Nephron (organoid): ENCODE results near the gene TRIOBP.

Source experiments
- H3K27ac Mint-ChIP-seq, 3 experiments: 2 replicates each; pipeline ENCODE4 v1.8.0; 2020; ENCODE audit warnings: mixed read lengths in 3 of 3, mild to moderate bottlenecking in 2 of 3, moderate library complexity in 1 of 3
- H3K27me3 Mint-ChIP-seq: 2 replicates; pipeline ENCODE4 v1.8.0; 2021; ENCODE audit warnings: low read depth, mild to moderate bottlenecking, moderate library complexity, mixed read lengths
- H3K36me3 Mint-ChIP-seq: 2 replicates; pipeline ENCODE4 v1.8.0; 2020; ENCODE audit warnings: low read depth, mixed read lengths
- H3K4me1 Mint-ChIP-seq: 2 replicates; pipeline ENCODE4 v1.8.0; 2020; ENCODE audit warnings: mixed read lengths
- H3K4me3 Mint-ChIP-seq, 3 experiments: 2 replicates each; pipeline ENCODE4 v1.8.0; 2020; ENCODE audit warnings: mild to moderate bottlenecking in 3 of 3, mixed read lengths in 3 of 3, moderate library complexity in 2 of 3
- H3K9me3 Mint-ChIP-seq: 2 replicates; pipeline ENCODE4 v1.8.0; 2020; ENCODE audit warnings: mixed read lengths
- TF ChIP-seq, protein P1 (sequence below), 3 experiments: fragments of 200-600 bp; sonication (generic); IDR thresholded peaks; one replicate each; pipeline ENCODE4 v1.5.0; 2021; ENCODE audit warnings: antibody characterized with exemption in 3 of 3; ENCODE audit not compliant: unreplicated experiment in 3 of 3

Gene TRIOBP

DNA sequence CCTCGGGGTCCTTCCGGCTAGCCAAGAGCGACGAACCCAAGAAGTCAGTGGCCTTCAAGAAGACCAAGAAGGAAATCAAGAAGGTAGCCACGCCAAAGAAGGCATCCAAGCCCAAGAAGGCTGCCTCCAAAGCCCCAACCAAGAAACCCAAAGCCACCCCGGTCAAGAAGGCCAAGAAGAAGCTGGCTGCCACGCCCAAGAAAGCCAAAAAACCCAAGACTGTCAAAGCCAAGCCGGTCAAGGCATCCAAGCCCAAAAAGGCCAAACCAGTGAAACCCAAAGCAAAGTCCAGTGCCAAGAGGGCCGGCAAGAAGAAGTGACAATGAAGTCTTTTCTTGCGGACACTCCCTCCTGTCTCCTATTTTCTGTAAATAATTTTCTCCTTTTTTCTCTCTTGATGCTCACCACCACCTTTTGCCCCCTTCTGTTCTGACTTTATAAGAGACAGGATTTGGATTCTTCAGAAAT, 109.0 kb downstream of the TRIOBP start:
- Mint-ChIP-seq H3K9me3 (no peaks in the 10 kb centered on the region), H3K36me3 (no peaks in the 10 kb centered on the region), H3K4me1 (peaks cover 25% of the 10 kb centered on the region), H3K27ac (peak overlapping the region; percentile 72 to 90 (median 89)), H3K27me3 (peaks cover 6% of the 10 kb centered on the region), H3K4me3 (peak overlapping the region; percentile 93 to 99 (median 97))
- TF ChIP-seq, protein P1, sequence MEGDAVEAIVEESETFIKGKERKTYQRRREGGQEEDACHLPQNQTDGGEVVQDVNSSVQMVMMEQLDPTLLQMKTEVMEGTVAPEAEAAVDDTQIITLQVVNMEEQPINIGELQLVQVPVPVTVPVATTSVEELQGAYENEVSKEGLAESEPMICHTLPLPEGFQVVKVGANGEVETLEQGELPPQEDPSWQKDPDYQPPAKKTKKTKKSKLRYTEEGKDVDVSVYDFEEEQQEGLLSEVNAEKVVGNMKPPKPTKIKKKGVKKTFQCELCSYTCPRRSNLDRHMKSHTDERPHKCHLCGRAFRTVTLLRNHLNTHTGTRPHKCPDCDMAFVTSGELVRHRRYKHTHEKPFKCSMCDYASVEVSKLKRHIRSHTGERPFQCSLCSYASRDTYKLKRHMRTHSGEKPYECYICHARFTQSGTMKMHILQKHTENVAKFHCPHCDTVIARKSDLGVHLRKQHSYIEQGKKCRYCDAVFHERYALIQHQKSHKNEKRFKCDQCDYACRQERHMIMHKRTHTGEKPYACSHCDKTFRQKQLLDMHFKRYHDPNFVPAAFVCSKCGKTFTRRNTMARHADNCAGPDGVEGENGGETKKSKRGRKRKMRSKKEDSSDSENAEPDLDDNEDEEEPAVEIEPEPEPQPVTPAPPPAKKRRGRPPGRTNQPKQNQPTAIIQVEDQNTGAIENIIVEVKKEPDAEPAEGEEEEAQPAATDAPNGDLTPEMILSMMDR (IDR thresholded peaks at IDR 0.05; ENCODE audit: unreplicated experiment in 3 of 3): no peak

DNA sequence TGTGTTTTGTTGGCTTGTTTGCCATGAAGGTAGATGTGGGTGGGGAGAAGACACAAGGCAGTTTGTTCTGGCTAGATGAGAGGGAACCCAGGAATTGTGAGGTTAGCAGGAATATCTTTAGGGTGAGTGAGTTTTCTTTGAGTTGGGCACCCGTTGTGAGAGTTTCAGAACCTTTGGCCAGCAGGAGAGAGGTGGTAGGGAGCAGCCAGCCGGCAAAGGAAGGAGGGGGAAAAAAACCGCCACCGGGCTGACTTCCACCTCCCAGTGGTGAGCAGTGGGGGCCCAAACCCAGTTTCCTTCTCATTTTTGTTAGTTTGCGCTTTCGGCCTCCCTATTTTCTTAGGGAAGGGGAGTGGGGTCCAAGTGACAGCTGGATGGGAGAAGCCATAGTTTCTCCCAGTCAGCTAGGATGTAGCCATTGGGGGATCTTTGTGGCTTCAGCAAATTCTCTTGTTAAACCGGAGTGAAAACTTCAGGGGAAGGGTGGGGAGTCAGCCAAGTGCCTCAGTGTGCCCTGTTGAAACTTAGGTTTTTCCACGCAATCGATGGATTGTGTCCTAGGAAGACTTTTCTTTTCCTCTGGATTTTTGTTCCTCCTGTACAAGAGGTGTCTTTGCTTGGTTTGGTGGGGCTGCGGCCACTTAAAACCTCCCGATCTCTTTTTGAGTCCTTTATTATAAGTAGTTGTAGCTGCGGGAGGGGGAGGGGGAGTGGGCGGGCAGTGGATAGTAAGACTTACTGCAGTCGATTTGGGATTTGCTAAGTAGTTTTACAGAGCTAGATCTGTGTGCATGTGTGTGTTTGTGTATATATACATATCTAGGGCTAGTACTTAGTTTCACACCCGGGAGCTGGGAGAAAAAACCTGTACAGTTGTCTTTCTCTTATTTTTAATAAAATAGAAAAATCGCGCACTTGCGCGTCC, 109.8 kb downstream of the TRIOBP start:
- Mint-ChIP-seq H3K27me3 (peaks cover 6% of the 10 kb centered on the region), H3K4me3 (peak overlapping the region; percentile 93 to 99 (median 97)), H3K4me1 (peaks cover 25% of the 10 kb centered on the region), H3K9me3 (no peaks in the 10 kb centered on the region), H3K27ac (peak overlapping the region; percentile 72 to 90 (median 89)), H3K36me3 (no peaks in the 10 kb centered on the region)
- TF ChIP-seq, protein P1 (IDR thresholded peaks at IDR 0.05; ENCODE audit: unreplicated experiment in 3 of 3): no peak

DNA sequence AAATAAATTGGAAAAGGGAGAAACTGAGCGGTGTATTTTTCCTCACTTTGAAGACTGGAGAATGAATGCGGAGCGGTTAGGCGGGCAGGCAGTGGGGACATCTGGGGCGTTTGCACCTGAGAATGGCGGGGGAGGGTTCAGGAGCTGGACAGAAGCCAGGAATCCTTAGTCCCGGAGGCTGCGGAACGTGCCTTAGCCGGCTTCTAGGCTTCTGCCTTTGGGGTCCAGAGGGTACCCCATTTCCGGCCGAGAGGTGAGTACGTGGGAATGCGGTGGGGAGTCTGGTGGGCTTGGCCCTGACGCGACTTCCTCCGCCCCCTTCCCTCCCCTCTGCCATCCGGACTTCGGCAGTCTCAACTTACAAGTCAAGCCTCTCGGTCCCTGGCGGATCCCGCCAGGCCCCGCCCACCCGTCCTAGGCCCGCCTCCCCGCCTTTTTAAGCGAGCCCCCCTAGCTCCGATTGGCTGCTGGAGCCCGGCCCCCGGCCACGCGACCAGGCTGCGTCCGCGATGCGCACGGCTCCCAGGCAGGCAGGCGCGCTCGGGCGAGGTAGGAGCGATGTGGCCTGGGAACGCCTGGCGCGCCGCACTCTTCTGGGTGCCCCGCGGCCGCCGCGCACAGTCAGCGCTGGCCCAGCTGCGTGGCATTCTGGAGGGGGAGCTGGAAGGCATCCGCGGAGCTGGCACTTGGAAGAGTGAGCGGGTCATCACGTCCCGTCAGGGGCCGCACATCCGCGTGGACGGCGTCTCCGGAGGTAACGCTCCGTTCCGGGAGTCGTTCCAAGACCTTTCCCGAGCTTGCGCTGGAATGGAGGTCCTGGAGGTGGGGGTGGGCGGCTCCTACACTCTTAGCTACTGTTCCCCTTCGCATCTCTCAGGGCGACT, 110.8 kb downstream of the TRIOBP start, which contains the start of gene GCAT:
TSS of gene GCAT (plus strand) at position 525 of the 884 bp plus-strand sequence. CDS start at position 559, 34 bp downstream.
- Mint-ChIP-seq H3K4me1 (peaks cover 23% of the 10 kb centered on the region), H3K9me3 (no peaks in the 10 kb centered on the region), H3K4me3 (peak within 1 kb of the TSS; percentile 93 to 99 (median 97)), H3K27me3 (peaks cover 6% of the 10 kb centered on the region), H3K27ac (peak within 1 kb of the TSS; percentile 72 to 90 (median 89)), H3K36me3 (no peaks in the 10 kb centered on the region)
- TF ChIP-seq, protein P1 (IDR thresholded peaks at IDR 0.05; ENCODE audit: unreplicated experiment in 3 of 3): no peak

DNA sequence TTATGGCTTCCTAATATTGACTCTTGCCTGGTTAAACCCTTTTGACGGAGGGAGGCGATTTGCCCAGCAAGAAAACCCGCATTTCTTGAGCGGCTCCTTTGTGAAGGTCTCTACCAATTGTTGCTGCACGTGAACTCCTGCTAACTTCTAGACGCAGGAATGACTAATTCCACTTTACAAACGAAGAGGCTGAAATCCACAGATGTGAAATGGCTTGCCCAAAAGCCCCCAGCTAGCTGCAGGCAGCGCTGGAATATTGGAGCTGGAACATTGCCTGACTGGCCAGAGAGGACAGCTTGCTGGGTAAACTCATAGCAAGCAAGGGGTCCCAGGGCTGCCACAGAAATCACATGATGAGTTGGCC, 111.4 kb downstream of the TRIOBP start:
- Mint-ChIP-seq H3K36me3 (no peaks in the 10 kb centered on the region), H3K27me3 (peaks cover 1% of the 10 kb centered on the region)

DNA sequence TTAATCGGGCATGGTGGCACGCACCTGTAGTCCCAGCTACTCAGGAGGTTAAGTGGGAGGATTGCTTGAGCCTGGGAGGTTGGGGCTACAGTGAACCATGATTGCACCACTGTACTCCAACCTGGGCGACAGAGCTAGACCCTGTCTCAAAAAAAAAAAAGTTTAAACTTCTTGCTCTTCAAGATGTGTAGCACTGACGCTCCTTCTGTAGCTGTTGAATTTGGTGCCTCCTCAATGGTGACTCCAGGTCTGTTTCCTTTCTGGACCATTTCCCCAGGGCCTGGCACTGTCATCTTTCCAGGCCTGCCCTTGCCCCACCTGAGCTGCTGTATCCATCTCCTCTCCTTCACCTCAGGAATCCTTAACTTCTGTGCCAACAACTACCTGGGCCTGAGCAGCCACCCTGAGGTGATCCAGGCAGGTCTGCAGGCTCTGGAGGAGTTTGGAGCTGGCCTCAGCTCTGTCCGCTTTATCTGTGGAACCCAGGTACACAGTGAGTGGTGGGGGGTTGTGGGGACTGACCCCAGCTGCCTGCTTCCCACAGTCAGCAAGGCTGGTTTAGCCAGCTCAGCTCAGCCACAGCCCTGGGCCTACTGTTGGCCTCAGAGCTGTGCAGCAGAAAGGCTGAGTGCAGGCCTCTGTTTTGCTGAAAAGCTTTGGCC, 113.0 kb downstream of the TRIOBP start:
- TF ChIP-seq, protein P1 (IDR thresholded peaks at IDR 0.05; ENCODE audit: unreplicated experiment in 3 of 3): no peak
- H3K9me3 Mint-ChIP-seq: no peaks in the 10 kb centered on the region
- no peak overlapping the region for H3K27ac Mint-ChIP-seq
- no peaks in the 10 kb centered on the region for H3K27me3 Mint-ChIP-seq
- H3K36me3 Mint-ChIP-seq: no peaks in the 10 kb centered on the region
- peak overlapping the region; percentile 66 to 83 (median 75) for H3K4me3 Mint-ChIP-seq
- H3K4me1 Mint-ChIP-seq: peaks cover 8% of the 10 kb centered on the region

More for the DNA sequence above, 111.4 kb downstream of the TRIOBP start:
- H3K9me3 Mint-ChIP-seq: no peaks in the 10 kb centered on the region
- peak overlapping the region; percentile 45 to 90 (median 89) for H3K27ac Mint-ChIP-seq
- H3K4me1 Mint-ChIP-seq: peaks cover 17% of the 10 kb centered on the region
- TF ChIP-seq, protein P1 (IDR thresholded peaks at IDR 0.05; ENCODE audit: unreplicated experiment in 3 of 3): no peak
- peak overlapping the region; percentile 93 to 99 (median 97) for H3K4me3 Mint-ChIP-seq
